Stimulated activated CD4-positive, alpha-beta T cell treated with anti-CD3 and anti-CD28 coated beads, Interleukin-1b, Interleukin-23, amount 100 ng/mL, for 4 hours (primary cell): ENCODE data around the gene ELAC2.
A peak's percentile ranks its signal among the peaks of the same experiment; 100 is the strongest.

Experiments used
- DNase-seq, 2 donors: peaks; one replicate each; pipeline ENCODE4 v3.0.0-alpha.2; 2020; ENCODE audit warnings: low read depth in 2 of 2

The ELAC2 gene

DNA sequence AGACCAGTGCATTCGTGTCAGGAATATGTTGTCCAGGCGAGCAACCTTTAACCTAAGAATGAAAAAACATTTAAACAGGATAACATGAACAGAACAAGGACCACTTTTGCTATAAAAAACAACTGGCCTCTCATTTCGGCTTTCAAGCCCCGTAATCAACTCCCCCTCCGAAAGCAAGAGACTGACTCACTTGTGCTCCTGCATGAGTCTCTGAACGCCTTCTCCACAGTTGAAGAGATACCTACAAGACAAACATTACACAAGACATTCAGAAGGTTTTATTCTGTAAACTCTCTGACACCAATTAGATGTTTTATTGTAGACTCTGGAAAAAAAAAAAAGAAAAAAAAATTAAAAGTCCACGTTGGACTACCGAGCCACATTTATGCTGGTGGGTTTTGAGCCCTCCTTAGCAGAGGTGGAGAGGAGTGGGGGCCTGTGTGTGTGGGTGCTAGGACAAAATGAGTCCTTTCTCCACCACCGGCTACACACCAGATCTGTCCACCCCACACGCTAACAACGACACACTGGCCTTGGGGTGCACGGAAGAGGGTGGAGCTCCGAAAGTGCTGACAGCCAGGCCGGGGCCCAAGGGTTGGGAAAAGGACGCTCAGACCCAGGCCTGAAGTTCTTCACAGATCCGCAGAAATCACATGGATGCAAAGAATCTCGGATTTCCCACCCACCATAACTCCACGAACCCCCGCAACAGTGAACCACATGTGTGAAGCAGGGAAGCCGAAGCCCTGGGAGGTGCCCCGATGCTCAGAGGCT, 759 bp downstream of the ELAC2 start:
- no peak for DNase-seq

DNA sequence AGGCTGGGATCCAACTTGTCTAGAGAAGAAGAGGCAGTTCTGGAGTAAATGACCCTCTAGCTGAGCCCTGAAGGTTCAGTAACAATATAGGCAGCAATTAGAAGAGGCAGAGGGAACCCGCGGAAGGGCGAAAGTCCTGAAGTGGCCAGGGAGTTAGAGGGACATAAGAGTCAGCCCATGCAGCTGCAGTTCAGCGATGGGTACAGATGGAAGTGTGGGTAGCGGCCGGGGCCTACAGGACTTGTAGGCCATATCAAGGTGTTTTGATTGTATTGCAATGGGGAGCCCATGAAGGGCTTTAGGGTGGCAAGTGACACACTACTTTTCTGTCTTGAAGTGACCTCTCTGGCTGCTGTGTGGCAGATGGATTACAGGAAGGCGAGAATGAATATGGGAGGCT, 3.0 kb downstream of the ELAC2 start:
- DNase-seq: no peak

DNA sequence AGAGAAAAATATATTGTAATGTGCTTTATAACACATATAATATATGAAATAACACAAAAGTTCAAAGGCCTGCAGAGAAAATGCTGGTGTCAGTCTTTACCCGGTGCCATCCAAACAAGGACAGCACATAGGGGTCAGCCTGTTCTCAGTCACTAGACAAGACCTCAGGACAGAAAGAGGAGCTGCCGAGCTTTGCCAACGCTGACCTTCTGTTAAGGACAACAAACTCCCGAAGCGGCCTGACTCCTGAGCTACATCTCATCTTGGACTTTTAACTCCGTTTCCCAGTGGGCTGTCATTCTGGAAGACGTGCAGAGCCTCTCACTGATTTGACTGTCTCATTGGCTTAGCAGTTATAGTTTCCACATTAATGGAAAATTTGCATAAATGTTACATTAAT, 6.9 kb downstream of the ELAC2 start:
- DNase-seq: no peak

DNA sequence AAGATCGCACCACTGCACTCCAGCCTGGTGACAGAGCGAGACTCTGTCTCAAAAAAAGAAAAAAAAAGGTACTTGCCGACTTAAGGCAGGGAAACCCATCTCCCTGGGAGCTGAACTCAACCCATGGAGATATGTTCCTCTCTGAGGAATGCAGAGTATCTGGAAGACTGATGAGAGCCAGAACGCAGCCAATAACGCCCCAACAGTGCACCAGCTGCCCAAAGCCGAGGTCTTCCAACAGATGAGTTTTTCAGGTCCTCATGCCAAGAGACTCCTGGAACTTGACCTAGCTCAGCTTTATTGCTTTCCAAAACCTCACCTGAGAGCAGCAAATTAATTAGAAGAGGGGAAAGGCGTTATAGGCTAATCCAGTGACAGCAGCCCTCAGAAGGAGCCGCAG, 9.4 kb downstream of the ELAC2 start:
- no peak for DNase-seq

DNA sequence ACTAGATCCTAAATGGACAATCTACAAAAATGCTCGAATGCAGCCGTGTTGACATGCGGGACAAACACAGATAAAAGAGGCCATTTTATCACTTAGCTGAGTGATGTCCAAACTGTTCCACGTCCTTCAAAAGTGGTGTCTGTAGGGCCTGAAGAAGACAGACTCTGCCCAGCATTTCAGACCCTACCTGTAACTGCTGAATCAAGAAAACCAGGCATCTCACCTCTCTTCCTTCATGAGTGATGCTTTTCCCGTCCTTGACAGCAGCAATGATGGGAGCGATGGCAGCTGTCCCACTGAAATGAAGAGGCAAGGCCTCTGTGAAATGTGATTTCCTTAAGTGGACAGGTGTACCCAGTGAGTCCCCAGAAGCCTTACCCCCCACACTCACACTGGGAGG, 12.3 kb downstream of the ELAC2 start:
- DNase-seq: no peak

DNA sequence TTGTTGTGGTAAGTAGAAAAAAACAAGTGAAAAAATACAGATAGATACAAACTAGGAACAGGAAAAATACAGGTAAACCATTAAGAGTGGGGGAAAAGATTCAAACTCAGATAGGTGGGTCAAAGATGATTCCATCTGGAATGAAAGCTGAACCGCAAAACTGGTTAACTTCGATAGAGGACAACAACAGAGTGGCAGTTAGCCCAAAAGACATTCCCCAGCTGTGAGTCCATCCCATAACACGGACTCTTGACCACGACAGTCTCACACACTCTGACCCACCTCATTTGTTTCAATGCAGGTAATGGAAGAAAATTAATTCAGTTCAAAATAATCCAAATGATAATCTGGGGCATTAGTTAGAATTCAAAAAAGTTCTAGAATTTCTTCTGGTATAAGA, 13.5 kb downstream of the ELAC2 start:
- DNase-seq: no peak

DNA sequence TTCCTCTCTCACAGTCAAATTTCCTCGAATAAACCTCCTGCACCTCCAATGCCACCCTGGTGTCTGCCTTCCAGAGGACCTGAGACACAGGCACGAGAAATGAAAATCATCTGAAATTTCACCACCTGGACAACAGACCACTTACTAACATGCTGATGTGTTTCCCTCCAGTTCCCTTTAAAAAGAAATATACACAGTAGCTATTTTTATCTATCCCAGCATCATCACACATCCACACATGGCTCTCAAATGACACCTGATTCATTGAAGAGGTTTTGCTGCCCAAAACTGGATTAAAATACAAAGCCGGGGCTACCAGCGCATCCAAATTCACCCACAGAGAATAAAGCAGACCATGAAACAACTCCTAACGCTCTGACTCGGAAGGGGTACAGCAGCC, 13.9 kb downstream of the ELAC2 start:
- DNase-seq: no peak

DNA sequence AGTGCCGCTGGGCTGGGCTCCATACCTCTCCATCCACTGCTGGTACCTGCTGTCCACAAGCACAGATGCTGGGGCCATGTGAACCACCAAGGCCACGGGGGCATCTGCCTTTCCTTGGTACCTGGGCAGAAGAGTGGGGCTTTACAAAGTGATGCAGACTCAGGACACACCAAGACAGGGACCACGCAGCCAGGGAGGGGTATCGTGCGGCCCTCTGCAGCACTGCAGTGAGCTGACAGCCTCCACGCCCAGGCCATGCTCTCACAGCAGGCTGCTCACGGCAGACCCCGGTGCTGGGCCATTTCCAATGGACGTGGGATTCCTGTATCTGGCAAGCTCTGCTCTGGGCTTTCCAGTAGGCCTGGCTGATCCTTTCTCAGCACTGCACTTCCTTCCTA, 14.4 kb downstream of the ELAC2 start:
- DNase-seq: no peak

DNA sequence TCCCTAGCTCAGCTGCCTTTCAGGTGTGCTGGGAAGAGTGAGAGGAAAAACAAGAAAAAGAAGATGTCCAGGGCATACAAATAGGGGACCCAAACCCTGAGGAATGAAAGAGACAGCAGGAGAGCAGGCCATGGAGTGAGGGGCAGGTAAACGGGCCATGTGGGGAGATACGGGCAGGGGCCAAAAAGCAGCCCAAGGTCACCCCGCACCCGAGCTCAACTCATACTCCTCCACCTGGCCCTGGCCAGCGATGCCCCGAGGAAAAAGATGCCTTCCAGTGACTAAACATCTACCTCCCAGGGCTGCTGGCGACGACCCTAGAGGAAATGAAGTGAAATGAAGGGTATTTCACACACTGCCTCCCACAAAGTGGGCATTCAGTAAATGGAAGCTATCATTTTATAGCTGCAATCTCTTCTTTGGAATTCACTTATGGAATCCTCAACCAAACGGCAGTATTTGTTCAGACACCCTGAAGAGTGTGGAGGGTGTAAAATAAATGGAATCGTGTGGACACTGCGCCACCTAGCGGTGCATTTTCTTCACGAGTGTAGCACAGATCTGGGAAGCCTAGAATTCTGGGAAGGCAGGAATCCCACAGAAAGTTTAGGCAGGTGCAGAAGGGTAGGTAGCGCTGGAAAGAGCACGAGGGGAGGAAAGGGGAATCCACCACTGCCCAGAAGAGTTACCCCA, 14.9 kb downstream of the ELAC2 start:
- peak; percentile 28 to 39 for DNase-seq

DNA sequence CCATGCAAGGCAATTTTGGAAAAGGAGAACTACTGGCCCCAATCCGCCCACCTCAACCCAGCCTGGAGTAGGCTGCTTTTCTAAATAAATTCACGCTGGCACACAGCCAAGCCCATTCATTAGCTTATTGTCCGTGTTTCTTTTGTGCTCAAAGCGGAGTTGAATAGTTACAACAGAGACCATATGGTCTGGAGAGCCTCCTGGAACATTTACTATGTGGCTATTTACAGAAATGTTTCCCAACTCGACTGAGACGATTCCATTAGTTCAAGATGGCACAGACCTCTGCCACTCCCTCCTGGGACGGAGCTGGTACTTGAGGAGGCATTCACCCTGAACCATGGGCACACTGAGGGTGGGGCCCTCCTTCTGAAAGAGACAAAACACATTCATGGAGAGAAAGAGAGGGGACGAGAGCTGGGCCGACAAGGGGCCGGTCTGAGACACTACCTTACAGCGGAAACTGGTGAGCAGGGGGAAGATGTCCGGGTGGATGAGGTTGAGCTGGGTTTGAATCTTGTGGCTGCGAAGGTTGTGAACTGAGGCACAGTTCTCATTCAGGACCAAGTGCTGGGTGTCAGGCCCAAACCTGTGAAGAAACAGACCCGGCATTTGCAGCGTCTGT, 15.7 kb downstream of the ELAC2 start:
- DNase-seq: no peak

DNA sequence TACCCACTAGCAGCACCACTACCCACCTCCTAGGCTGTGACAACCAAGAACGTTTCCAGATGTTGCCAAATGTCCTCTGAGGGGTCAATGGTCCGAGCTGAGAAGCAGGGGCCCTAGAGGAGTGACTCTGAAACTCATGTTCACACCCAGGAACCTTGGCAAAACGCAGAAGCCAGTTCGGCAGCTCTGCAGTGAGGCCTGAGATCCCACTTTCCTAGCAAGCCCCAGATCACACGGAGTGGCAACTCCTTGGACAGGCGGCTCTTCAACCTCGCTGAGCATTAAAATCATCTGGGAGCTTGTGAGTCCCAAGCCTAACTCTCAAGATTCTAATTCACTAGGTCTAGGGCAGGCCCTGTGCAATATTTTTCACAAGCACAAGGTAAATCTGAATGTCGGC, 17.3 kb downstream of the ELAC2 start:
- no peak for DNase-seq

DNA sequence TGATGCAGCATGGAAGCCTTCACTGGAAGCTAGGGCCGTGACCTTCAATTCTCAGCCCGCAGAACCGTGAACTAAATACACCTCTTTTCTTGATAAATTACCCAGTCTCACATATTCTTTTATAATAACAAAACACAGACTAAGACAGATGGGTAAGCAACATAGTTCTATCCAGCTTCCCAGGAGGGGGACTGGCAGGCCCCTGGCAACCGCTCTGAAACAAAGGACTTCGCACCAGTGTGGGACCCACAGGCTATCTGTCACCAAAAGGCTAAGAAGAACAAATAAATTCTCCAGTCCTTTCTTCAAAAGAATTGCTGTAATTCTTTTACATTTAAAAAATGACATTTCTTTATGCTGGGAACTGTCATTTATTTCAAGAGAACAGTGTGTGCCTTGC, 19.0 kb downstream of the ELAC2 start:
- no peak for DNase-seq

DNA sequence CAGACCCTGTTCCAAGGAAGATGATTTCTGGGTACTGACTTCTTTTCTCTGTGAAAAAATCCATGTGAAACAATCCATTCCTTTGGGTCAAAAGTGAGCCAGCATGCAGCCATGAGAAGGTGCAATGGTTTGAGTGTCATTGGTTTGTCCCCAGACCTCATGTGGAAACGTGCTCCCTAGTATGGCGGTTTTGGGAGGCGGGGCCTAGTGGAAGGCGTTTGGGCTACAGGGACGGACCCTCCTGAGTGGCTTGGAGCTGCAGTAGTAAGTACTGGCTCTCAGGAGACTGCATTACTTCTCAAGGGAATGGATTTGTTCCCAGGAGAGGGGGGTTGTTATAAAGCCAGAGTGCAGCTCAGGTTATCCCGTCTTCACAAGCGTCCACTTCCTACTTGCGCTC, 19.4 kb downstream of the ELAC2 start:
- no peak for DNase-seq

DNA sequence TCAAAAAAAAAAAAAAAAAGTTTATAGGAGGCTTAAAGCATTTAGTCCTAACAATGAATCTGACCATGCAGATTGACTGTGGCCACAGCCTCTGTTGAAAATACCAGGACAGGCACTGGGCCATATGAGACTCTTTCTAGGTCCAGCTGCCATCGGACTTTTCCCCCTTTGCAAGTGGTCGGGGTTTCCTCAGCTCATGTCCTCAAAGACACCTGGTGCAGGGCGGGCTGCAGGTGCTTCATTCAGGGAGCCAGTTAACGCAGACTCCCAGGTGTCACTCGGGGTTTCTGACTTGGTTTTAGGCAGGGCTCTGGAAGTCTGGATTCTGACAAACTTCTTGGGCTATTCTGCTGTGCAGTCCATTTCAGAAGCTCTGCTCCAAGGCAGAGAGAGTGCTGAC, 20.9 kb downstream of the ELAC2 start:
- no peak for DNase-seq

DNA sequence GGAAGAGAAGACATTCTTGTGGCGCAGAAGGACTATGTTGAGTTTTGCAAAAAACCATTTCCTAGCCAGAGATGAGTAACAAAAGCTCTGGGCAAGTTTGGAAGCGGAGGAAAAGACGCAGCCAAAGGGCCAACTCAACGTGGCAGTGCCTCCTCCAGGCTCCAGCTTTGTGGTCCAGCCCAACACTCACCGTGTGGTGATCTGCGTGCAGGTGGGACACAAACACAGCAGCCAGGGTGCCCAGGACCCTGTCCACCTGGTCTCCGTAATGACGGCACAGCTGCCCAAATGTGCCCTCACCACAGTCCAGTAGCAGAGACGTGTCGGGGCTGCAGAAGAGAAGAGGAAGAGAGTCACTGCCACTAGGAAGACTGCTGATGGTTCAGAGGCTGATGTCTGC, 21.5 kb downstream of the ELAC2 start:
- no peak for DNase-seq

DNA sequence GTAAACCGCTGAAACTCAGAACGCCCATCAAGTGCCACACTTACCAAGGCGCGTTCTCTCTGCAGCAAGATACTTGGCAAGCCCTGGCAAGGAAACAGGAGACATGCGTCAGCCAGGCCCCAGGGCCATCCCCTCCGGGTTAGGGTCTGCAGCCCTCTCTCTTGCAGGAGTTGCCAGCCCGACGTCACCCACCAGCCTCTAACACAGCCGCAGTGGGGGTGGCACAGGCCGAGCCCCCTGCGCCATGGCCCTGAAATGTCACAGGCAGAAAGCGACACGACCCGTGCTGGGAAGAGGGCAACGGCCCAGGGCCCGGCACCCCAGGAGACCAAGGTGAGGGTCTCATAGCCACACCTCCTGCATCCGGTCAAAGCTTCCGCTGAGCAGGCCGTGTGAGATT, 21.9 kb downstream of the ELAC2 start:
- DNase-seq: no peak

DNA sequence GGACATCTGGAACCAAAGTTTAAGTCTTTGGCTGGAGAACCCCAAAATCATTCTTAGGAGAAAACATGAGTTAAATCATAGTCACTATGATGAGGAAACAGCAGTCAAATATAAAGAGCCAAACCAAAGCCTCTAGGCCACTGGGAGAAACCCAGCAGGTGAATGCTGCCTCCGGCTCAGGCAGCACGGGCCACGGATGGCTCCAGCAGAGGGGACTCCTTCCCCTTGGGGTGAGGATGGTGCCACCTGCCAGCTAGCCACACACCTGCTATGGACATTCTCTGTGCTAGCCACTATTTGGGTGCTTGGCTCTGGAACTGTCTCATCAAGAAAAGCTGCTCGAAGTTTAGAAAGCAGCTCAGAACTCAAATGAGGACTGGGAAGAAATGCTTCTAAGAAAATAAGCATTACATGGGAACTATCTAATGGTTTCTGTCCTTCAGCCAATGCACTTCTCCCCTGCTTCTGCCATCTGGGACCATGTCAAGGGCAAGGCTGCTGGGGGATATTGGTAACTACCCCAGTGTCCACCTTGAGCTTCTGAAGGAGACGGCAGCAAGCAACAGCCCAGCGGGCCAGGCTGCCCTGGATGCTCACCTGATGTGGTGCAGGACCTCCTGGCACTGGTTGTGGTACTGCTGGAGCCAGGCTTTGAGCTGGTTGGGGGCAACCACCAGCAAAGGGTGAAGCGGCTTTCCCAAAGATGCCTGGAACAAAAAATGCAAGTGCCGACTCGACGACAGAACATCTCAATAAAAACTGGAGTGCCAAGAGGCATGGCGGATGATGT, 22.5 kb downstream of the ELAC2 start:
- no peak for DNase-seq

DNA sequence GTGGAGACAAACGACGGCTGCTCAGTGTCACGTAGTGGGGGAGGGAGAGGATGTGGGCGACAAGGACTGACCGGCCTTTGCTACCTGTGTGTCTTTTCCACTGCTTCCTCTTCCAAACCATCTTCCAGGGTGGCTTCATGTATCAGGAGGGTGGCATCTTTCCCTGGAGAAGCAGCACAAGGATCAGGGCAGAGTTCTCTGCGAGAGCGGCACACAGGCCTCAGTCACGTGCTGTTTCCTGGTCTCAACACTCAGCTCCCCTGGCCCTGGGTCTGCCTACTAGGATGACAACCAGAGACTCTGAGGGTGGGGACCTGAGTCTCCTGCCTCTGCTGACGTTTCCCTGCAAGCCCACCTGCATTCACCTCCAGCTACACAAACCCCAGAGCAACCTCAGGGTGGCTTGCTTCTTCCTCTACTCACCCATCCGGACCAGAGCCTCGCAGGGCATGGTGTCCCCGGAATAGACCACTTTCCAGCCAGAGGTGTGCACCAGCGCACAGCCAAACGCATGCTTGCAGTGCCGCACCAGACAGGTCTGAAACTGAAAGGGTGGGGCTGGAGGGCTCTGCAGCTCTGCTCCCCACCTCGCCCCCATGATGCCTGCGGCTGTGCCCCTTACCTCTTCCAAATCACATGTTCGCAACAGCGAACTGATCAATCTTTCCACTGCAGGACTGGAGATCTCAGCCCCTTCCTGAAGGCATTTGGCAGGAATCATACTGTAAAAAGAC, 23.3 kb downstream of the ELAC2 start:
- no peak for DNase-seq

DNA sequence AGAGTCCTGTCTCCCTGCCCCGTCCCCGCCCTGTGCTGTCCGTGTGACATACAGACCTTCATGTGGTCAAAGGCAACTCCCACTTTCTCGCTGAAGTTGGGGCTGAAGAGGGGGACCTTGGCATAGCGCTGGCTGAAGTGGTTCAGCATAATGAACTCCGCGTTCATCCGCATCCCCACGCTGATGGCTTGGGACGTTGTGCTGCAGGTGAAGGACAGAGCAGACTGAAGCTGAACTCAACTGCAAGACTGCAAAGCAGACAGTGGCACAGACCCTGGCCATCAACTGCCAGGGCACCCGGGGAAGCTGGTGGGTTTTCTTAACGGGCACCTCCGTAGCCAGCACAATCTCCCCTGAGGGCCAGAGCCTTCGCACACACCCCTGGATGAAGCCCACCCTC, 24.2 kb downstream of the ELAC2 start:
- DNase-seq: no peak

DNA sequence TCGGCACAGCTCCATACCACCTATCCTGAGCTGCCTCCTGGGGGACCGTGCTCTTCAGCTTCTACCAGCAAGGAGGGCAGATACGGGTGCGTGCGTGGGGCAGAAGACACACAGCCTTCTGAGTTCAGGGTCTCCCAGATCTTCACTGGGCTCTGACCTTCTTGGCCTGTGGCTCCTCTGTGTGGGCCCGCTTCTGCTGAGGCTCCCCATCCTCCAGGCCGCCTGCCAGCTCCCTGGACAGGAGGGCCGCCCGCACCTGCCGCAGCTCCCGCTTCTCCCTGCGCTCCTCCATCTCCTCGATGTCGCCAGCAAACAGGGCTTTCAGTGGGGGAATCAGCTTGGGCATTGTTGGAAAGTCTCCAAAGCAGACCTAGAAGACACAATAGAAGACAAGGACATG, 25.2 kb downstream of the ELAC2 start:
- DNase-seq: no peak

DNA sequence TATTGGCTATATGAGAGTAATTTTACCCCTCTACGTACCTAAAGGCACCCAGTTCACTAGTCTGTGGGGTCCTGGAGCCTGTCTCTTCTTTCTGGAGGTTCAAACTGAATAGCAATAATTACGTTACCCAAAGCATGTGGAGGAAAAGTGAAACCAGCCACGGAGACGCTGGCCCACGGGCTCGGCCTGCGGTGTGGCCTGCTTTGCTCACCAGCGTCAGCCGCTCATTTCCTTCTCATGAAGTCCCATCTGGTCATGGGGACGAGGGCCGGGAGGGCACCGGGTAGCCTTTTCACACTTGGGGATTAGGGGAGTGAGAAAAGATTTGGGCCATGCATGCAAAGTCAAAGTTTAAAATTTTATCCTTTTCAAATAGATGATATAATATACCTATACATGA, 26.9 kb downstream of the ELAC2 start:
- no peak for DNase-seq
